ENCODE data around the gene MAP7D2.

The MAP7D2 gene

DNA sequence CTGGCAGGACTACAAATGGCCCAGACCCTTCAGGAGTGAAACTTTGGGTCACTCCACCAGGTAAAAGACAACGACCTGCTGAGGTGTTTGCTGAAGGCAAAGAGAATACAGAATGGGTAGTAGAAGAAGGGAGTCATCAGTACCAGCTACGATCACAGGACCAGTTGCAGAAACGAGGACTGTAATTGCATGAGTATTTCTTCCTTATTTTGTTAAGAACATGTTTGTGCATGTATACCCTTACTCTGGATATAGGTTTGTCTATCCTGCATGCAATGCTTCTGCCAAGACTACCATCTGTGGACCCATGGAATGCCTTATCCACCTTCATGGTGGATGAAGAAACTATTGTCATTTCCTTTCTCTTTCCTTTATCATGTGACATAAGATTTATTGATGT, 77.7 kb downstream of the MAP7D2 start:
- no peak for DNase-seq (ENCODE audit: low read depth in 3 of 3)

DNA sequence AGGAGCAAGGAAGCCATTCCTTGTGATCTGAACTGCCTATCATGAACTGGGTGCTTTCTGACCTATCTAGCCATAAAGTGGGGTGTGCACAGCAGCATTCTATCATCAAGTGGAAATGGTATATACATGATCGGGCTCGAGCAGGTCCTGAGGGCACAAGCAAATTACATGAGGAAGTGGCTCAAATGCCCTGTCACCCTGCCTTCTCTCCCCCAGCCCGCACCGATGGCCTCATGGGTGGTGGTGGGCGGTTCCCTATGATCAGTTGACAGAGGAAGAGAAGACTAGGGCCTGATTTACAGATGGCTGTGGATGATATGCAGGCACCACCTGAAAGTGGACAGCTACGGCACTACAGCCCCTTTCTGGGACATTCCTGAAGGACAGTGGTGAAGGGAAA, 79.5 kb downstream of the MAP7D2 start:
- no peak for DNase-seq (ENCODE audit: low read depth in 3 of 3)

DNA sequence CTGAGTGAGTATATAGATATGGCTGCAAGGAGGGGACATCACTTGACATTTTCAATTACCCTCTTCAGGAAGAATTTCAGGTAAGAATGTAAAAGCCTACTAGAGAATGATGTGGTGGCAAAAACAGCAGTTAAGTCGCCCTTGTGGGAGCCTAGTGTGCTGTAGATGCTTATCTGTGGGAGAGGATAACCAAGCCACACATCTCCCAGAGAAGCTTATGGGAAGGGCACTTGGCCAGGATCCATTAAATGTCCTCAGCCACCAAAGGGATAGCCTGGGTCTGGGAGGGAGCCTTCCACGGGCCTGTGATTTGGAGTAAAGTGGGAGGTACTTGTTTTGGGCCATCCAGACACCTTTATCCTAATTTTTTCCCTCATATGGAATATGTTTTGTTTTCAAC, 84.5 kb downstream of the MAP7D2 start:
- DNase-seq (ENCODE audit: low read depth in 3 of 3), result no peak

DNA sequence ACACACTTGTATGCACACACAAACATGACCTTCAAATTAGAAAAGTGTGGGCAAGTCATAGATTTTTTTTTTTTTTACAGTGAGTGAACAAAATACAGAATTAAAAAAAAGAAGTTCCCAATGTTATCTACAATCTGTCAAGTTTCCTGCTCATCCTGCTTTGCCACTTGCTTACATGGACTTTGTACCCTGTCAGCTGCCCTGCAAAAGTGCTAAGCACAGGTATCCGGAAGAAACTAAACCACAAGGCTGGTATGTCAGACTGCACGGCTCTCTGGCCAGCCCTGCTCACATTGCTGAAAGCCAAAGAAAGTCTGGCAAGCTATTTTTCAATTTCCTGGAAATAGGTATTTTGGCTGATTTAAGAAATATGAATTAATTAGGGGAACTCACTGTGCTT, 87.0 kb downstream of the MAP7D2 start:
- no peak for DNase-seq (ENCODE audit: low read depth in 3 of 3)

DNA sequence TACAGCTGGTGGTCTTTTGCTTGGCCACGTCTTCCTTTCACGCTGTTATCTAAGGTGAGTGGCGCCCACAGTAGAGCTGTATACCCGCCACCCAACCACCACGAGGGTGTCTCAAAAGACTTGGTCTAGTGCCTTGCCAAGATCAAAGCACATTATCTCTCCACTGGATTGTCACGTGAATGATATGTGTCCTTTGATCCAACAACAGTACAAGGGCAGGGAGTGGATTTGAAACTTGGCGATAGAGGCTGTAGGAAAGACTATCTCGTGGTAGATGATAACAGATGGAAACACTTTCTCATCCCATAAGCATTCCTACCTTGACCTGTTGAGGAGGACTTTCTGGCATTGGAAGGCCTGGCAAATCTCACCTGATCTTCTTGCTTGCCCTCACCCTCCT, 88.1 kb downstream of the MAP7D2 start:
- no peak for DNase-seq (ENCODE audit: low read depth in 3 of 3)

DNA sequence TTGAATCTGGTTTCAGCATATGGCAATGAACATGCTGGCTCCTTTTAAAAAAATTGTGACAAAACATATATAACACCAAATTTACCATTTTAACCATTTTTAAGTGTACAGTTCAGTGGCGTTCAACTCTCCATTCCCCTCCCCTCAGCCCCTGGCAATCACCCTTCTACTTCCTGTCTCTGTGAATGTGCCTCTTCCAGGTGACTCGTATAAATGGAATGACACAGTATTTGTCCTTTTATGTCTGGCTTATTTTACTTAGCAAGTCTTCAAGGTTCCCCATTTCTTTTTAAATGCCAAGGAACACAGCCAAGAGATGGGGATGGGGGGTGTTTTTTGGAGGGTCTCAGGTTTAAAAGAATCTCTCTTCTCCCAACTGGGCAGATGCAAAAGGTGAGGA, 90.4 kb downstream of the MAP7D2 start:
- DNase-seq (ENCODE audit: low read depth in 3 of 3), result no peak

DNA sequence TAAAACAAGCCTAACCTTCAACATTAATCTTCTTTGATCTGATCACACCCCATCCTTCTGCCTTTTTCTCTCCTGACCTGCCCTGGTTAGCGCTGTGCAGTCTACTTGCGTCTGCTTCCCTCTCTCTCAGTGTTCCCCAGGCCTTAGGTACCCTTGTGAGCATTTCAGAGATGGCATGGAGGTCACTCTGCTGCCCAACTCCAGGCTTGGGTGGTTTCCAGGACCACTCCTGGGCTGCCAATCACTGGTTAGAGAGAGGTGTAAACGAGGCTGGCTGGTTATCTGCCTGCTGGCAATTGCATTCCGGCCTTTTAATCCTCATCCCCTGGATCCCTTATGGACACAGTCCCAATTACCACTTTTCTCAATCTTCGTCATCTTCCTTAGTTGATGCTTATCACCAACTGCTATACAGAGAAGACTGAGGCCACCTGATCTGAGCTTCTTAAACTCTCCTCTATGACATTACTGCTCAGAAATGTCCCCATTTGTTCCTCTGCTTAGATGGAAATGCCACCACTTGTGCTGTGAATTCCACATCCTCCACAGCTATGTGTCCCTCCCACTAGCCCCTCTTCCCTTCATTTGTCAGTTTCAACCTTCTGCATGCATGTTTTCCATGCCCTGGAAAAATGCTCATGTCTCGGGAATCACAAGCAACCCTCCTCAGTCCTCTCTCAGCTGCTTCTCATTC, 96.9 kb downstream of the MAP7D2 start:
- DNase-seq (ENCODE audit: low read depth in 3 of 3), result no peak

DNA sequence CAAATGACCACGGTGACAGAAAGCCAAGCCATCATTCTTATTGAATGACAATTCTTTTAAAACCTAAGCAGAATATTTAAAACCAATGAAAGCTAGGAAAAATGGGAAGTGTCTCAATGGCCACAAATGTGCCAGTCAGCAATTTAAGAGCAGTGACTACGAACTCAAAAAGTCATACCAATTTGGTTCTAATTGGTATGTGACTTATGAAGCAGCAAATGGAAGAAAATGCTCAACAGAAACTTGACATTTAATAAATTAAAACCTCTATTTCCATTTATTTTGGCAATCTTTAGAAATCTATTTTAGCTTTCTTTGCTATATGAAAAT, 100.1 kb downstream of the MAP7D2 start:
- no peak for DNase-seq (ENCODE audit: low read depth in 3 of 3)

DNA sequence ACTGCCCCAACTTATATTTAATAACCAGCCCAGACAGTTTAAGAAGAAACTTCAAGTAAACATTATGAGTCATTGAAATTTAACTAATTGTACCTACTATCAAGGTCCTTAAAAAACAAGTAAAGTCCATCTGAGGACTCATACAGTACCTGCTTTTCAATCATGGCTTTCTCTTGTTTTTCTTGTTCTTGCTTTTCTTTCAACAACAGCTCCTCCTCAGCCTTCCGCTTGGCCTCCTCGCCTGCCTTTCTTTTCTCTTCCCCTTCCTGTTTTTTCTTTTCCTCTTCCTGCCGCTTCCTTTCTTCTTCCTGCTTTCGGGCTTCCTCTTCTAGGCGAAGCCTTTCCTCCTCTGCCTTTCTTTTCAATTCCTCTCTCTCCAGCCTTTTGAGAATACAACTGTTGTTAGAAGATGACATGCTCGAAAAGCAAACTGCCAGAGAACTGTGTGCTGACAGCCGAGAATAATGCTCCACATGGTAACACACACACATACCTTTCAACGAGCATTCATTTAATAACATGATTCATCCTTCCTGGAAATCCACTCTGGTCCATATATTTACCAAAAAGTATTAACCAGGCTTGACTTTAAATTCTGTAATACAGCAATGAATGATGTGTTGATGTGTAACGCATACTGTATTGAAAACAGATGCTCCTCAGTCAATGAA, 100.6 kb downstream of the MAP7D2 start:
- DNase-seq (ENCODE audit: low read depth in 3 of 3), result no peak

DNA sequence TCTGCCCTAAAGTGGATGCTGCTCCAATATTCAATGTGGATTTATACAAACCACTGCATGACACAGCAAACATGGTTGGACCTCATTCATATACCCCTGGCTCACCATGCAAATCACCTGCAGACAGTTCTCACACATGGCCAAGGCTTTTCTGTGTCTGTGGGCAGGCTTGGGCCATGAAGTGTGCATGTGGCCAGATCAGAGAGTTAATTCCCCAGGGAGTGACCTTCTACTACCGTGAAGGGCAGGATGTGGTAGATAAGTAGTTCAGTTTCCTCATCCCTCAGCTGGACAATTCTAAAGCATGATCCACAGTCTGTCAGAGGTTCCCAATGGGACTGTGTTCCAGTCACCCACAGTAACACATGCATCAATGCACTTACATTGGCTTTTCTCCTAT, 101.3 kb downstream of the MAP7D2 start:
- DNase-seq (ENCODE audit: low read depth in 3 of 3), result no peak

DNA sequence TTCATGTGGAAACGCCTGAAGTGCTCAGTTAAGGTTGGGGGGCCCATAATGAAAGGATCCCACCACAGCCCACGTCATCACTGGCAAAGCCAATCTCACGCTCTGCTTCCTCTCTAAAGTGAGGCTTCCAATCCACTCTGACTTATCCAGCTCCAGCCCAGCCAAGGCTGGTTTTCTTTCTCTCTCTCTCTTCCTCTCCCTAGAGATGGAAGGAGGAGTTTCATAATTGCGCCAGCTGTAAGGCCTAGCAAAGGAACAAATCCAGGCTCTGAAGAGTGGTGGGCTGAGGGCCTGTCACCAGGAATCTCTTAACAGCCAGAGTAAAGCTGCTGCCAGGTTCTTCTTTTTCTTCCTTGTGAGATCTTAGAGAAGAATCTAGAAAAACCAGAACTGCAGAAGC, 105.1 kb downstream of the MAP7D2 start:
- no peak for DNase-seq (ENCODE audit: low read depth in 3 of 3)

DNA sequence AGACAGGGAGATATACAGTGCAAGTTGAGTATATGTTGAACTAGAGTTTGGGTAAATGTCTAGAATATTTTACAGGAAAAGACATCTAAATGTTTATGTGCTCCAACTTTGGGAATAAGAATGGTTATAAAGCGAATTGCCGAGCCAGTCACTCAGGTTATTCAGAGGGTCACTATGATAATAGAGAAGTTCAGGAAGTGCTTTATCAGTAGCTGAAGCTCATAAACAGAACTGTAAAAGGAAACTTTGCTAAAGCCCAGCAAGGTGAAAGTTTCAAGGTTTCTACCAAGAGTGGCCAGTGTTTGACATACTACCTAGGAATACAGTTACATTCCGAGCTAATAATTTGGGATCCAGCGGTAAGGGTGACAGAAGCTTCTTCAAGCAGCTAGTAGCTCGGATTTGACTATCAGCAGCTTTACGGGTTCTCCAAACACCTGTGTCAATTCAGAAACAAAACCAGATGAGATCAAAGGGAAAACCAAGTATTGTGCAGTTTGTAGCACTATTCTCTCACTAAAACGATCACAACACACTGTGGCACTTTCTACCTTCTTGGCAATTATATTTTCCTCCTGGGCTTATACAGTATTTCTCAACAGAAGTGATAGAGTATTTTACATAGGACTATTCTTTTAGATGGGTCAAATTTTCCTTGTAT, 108.6 kb downstream of the MAP7D2 start:
- DNase-seq (ENCODE audit: low read depth in 3 of 3), result no peak

DNA sequence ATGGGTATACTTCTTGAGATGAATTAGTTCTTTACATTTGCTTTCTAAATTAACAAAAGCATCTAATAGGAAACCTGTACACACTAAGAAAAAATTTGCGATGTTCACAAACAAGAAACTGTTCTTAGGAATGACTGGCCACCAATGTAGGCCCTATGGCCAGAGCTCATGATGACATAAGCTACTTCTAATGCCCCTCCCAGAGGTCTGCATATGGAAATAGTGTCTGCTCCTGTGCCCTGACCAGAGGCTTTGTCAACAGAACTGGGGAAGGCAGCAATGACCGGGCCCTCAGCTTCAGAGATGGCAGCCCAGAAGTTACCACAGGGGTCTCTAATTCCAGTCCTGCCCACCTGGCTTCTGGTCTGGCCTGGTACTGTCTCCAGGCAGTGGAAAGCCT, 110.8 kb downstream of the MAP7D2 start:
- DNase-seq (ENCODE audit: low read depth in 3 of 3), result no peak

DNA sequence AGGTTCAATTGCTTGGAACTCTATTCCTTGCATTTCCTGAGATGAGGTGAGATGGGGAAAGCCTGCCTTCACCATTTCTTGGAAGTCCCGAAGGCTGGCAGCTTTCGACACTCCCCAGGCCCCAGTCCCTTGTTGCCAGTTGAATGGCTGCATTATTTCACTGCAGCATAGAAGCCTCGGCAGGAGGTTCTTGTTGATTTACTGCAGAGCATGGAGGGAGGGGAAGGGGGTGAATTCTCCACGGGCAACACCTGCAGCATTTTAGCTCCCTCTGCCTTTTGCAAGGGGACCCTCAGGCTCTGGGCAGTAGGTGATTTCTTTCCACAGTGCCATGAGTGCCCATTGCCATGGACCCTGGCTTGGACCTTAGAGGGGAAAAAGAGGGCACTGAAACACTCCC, 115.1 kb downstream of the MAP7D2 start:
- no peak for DNase-seq (ENCODE audit: low read depth in 3 of 3)

DNA sequence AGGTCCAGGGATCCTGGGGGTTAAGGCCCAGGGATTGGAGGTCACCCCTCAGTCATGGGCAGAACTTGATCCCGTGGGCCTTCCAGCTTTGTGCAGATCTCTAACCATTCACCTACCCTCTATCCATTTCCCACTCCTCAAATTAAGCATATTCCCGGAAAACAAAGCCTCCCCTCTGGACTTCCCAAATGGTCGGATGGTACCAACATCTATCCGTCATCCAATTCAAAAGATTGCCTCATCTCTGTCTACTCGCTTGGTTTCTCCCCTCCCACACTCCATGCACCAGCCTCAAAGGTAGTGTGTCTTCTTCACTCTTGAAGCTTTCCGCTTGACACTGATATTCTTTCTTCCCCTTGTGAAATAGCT, 125.4 kb downstream of the MAP7D2 start:
- no peak for DNase-seq (ENCODE audit: low read depth in 3 of 3)

DNA sequence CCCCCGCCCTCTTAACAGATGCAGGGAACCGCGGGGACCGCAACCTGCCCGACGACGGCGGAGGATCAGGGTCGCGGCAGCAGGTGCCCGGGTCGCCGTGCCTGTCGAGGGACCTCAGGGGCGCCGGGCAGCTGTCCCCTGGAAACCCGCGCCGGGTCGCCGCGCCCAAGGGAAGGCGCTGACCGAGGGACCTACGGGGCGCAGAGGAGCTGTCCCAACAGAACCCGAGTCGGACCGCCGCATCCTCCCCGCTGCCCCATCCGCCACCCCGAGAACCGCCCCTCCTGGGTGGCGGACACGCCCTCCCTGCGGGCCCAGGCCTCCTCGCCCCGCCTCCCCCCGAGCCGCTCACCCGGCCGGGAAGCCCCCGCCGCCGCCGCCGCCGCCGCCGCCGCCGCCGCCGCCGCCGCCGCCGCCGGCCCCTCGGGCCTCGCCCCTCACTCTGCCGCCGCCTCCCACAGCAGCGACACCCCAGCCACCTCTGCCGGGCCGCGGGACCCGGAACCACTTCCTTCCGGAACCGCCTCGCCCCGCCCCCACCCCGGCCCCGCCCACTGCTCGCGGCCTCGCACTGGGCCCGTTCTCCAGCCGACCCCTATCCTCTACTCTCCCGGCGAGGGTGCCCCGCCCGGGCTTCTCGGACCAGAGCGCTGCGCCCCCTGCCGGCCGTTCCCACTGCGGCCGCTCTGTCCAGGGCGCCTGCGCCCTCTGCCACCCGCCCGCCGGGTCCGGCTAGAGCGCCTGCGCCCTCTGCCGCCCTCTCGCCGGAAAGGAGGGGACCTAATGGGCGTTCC, 126.0 kb downstream of the MAP7D2 start, which contains the start of gene BCLAF3:
TSS of gene BCLAF3 (minus strand) at position 506 of the 794 bp plus-strand sequence. CDS start 20,797 bp downstream, outside the sequence.
- peak; percentile 75 to 78 (median 76) for DNase-seq (ENCODE audit: low read depth in 3 of 3)

DNA sequence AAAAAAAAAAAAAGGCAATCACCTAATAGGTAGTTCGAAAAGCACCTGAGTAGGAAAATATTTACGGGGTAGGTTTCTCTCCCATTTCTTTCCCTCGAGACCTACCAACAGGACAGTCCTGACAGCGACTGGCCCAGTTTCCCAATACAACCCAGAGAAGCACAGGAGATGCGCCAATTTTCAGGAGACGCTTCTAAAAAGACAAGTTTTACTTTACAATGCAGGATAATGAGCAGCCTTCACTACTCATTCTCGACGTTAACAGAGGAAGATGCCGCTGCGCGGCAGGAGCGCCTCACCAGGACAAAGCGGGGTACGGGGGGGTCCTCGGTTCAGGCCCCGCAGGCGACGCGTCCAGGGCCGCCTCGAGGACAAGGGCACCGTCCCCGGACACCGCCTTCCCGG, 126.6 kb downstream of the MAP7D2 start:
- no peak for DNase-seq (ENCODE audit: low read depth in 3 of 3)

DNA sequence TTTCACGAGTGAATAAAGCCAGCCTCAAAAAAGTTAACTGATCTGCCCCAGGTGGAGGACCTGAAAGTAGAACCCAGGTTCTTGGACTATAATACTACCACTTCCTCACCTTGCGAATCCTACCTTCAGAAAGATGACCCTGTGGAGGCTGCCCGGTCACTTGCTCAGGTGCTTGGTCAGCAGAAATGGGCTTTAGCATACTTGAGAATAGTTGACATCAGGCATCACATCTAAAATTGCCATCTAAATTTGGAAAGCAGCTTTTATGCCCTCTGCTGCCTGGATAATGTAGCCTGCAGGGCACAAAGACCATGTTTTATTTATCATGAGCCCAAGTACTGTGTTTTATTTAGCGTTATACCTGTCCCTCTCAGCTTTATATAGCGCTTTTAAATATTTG, 128.9 kb downstream of the MAP7D2 start:
- no peak for DNase-seq (ENCODE audit: low read depth in 3 of 3)

DNA sequence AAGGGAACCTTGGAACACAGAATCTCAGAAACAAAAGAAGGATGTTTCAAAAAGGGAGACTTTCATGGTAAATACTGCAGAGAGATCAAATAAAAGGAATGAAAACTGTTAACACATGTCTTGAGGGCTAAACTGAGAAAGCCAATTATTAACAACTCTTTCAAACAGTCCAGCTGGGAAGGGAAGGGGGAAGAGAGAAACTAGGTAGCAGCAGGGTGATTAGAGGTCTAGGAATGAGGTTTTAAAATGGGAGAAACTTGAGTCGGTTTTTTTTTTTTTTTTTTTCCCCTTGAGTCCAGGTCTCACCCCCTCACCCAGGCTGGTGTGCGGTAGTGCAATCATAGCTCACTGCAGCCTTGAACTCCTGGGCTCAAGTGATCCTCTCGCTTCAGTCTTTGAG, 130.2 kb downstream of the MAP7D2 start:
- no peak for DNase-seq (ENCODE audit: low read depth in 3 of 3)

DNA sequence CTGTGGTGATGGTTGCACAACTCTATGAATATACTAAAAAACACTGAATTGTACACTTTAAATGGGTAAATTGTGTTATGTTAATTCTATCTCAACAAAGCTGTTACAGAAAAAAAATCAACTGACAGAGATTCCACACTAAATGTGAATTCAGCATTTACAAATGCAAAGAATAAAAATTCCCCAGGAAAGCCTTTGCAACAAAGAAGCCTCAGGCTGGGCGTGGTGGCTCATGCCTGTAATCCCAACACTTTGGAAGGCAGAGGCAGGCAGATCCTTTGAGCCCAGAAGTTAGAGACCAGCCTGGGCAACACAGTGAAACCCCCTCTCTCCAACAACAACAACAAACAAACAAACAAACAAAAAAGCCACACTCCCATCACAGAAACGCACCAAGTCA, 134.8 kb downstream of the MAP7D2 start:
- DNase-seq (ENCODE audit: low read depth in 3 of 3), result no peak

DNA sequence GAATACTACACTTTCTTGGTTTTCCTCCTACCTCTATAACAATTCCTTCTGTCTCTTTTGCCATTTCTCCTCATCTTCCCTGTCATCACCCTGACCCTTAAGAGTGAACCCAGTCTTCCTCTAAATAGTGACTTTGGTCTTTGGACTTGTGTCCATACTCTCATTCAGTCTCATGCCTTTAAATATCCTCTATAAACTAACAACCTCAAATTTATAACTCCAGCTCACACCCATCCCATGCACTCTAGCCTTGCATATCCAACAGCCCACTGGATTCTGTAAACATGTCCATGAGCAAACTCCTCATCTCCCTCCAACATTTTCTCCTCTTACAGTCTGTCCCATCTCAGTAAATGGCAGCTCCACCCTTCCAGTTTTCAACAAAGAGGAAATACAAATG, 140.9 kb downstream of the MAP7D2 start:
- no peak for DNase-seq (ENCODE audit: low read depth in 3 of 3)

DNA sequence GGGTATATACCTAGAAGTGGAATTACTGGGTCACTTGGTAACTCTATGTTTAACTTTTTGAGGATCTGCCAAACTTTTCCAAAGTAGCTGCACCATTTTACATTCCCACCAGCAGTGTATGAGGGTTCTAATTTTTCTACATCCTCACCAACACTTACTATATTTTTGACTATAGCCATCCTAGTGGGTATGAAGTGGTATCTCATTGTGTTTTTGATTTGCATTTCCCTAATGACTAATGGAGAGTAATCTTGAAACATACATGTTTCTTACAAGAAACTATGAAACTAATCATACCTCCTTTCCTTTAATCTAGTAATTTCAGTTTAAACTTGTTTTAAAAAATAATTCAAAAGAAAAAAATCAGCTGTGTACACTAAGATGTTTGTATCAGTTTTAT, 143.7 kb downstream of the MAP7D2 start:
- no peak for DNase-seq (ENCODE audit: low read depth in 3 of 3)

DNA sequence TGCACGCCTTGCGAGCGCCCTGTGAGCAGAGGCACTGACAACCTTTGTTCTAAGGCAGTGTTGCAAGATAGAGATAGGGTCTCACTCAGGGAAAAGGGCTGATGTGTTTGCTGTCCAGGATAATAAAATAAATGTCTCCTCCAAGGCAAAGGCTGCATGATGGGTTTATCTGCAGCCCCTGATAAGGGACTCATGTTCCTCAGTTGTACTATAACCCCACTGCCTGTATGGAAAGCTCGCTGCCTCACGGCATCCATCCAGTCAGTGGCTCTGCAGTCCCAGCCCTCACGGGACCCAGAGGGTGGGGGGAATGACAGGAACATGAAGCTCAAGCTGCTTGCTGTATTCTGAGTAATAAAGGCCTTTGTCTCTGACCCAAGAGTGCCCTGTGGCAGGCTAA, 148.4 kb downstream of the MAP7D2 start:
- no peak for DNase-seq (ENCODE audit: low read depth in 3 of 3)
